Endothelial cell of umbilical vein (primary cell): ENCODE data around the gene PRDM16. TPM values are rescaled to one million over a fixed set of nuclear protein-coding genes. Genes with fewer than 3 reads are reported as not detected.

Experiments used
- BruUV-seq: library from RNA; stranded (reverse); fragments of 400-500 nt; replicated peaks from 2 replicates; lab custom pipeline; 2021; lab: Mats Ljungman, UMichigan
- CTCF ChIA-PET: fragments of 300-600, 350-600 bp; sonication (Branson Sonifier 250); formaldehyde crosslinking; loops from one replicate; lab custom pipeline; 2021; ENCODE audit warnings: antibody characterized with exemption, inconsistent platforms; lab: Charles Lee
- POLR2A ChIA-PET: fragments of 300-600, 350-600 bp; sonication (Branson Sonifier 250); formaldehyde crosslinking; loops from one replicate; lab custom pipeline; 2021; ENCODE audit warnings: antibody characterized with exemption, inconsistent platforms; lab: Charles Lee
- DNase-seq: peaks from one replicate; pipeline ENCODE4 v3.0.0-alpha.2; 2011; ENCODE audit warnings: low read depth, low spot score
- FAIRE-seq: peaks from 2 replicates; lab custom pipeline; 2011; peaks lifted over from hg19 to GRCh38; lab: Jason Lieb, UNC
- H2AFZ ChIP-seq: 2 replicates; pipeline ENCODE4 v1.6.0; 2012; ENCODE audit warnings: low read depth, low read length, control low read depth, inconsistent platforms
- H3K27ac ChIP-seq: 2 replicates; pipeline ENCODE4 v1.5.1; 2011; ENCODE audit warnings: low read depth, mild to moderate bottlenecking, control low read depth, low read length, moderate library complexity; ENCODE audit not compliant: insufficient read depth
- H3K27me3 ChIP-seq, 2 experiments: 2 replicates each; pipeline versions ENCODE4 v1.6.0 to v1.6.1; 2011; ENCODE audit warnings: low read length in 2 of 2, mixed read lengths in 1 of 2; ENCODE audit not compliant: control insufficient read depth in 2 of 2, insufficient read depth in 2 of 2
- H3K36me3 ChIP-seq, 2 experiments: 2 replicates in 1 of 2; 3 replicates in 1 of 2; pipeline ENCODE4 v1.5.1; 2011; ENCODE audit warnings: low read length in 2 of 2, mild to moderate bottlenecking in 1 of 2, moderate library complexity in 1 of 2; ENCODE audit not compliant: control insufficient read depth in 2 of 2, insufficient read depth in 2 of 2; ENCODE audit errors: extremely low read depth in 1 of 2
- H3K4me1 ChIP-seq: 3 replicates; pipeline ENCODE4 v1.5.1; 2011; ENCODE audit warnings: mild to moderate bottlenecking, low read length; ENCODE audit not compliant: control insufficient read depth, insufficient read depth; ENCODE audit errors: extremely low read depth
- H3K4me2 ChIP-seq: 2 replicates; pipeline ENCODE4 v1.6.1; 2011; ENCODE audit warnings: low read length, control low read depth, mixed read lengths; ENCODE audit not compliant: insufficient read depth
- H3K4me3 ChIP-seq, 3 experiments: fragments of 200-600 bp in 1 of 3; sonication (generic), shearing (Covaris generic) in 1 of 3; replicated peaks in 1 of 3; 2 replicates each; pipeline ENCODE4 v1.5.1; 2011 to 2016; ENCODE audit warnings: control low read depth in 3 of 3, low read length in 3 of 3, mild to moderate bottlenecking in 2 of 3, inconsistent platforms in 1 of 3, low read depth in 1 of 3, moderate library complexity in 1 of 3; ENCODE audit not compliant: insufficient read depth in 1 of 3
- H3K79me2 ChIP-seq: 2 replicates; pipeline ENCODE4 v1.6.0; 2012; ENCODE audit warnings: low read length, inconsistent platforms; ENCODE audit not compliant: control insufficient read depth, insufficient read depth
- H3K9ac ChIP-seq: replicated peaks from 2 replicates; pipeline ENCODE3; 2011; ENCODE audit warnings: low read length, control low read depth; ENCODE audit not compliant: insufficient read depth; ENCODE audit errors: extremely low read depth
- H3K9me1 ChIP-seq: replicated peaks from 3 replicates; pipeline ENCODE4 v1.6.0; 2011; ENCODE audit warnings: mild to moderate bottlenecking, low read length; ENCODE audit not compliant: control insufficient read depth, insufficient read depth; ENCODE audit errors: extremely low read depth
- H3K9me3 ChIP-seq: replicated peaks from 2 replicates; pipeline ENCODE4 v1.5.1; 2012; ENCODE audit warnings: low read length, inconsistent platforms; ENCODE audit not compliant: control insufficient read depth, insufficient read depth
- H4K20me1 ChIP-seq: replicated peaks from 2 replicates; pipeline ENCODE3; 2011; ENCODE audit warnings: mild to moderate bottlenecking, low read length; ENCODE audit not compliant: control insufficient read depth, insufficient read depth; ENCODE audit errors: extremely low read depth
- EZH2 ChIP-seq: IDR thresholded peaks from 2 replicates; pipeline ENCODE4 v1.6.1; 2012; ENCODE audit warnings: borderline replicate concordance, low read depth, mild to moderate bottlenecking, moderate library complexity, low read length, inconsistent platforms; ENCODE audit not compliant: severe bottlenecking
- FOS ChIP-seq: IDR thresholded peaks from 2 replicates; pipeline ENCODE4 v1.6.1; 2011; ENCODE audit warnings: mild to moderate bottlenecking, low read length, moderate library complexity, borderline replicate concordance; ENCODE audit not compliant: insufficient read depth
- GATA2 ChIP-seq: IDR thresholded peaks from 2 replicates; pipeline ENCODE4 v1.7.0; 2011; ENCODE audit warnings: low read depth, mild to moderate bottlenecking, moderate library complexity, mixed read lengths, low read length; ENCODE audit not compliant: insufficient read length, insufficient read depth
- JUN ChIP-seq: IDR thresholded peaks from 2 replicates; pipeline ENCODE4 v1.6.1; 2011; ENCODE audit warnings: borderline replicate concordance, low read depth; ENCODE audit not compliant: insufficient read length, insufficient read depth
- MAX ChIP-seq: IDR thresholded peaks from 2 replicates; pipeline ENCODE4 v1.6.1; 2011; ENCODE audit not compliant: insufficient read depth, insufficient read length
- MYC ChIP-seq: IDR thresholded peaks from one replicate; pipeline ENCODE4 v1.6.1; 2011; ENCODE audit warnings: mild to moderate bottlenecking, low read depth, low read length
- POLR2A ChIP-seq: IDR thresholded peaks from 2 replicates; pipeline ENCODE4 v1.6.1; 2012; ENCODE audit warnings: low read depth, mild to moderate bottlenecking, control low read depth, low read length
- POLR2AphosphoS5 ChIP-seq: IDR thresholded peaks from 2 replicates; pipeline ENCODE4 v1.6.1; 2012; ENCODE audit warnings: low read depth, mild to moderate bottlenecking, control low read depth, low read length, moderate library complexity; ENCODE audit not compliant: insufficient read depth
- dilution Hi-C: fragments of 300-500 bp; cut with MboI; formaldehyde crosslinking; loops from one replicate; pipeline ENCODE4 v1.15.0; 2019; ENCODE audit warnings: low sequenced_read_pairs; ENCODE audit not compliant: extremely low pct_ligation_motif_present
- intact Hi-C: fragments of 100-400 bp; cut with micrococcal nuclease; formaldehyde crosslinking; loops from one replicate; pipeline ENCODE4 v1.10.0; 2022
- polyA plus RNA-seq, 4 experiments: library from polyadenylated mRNA; depleted of rRNA in 3 of 4; stranded (reverse) in 3 of 4; unstranded in 1 of 4; fragments of >200 nt; gene quantifications; 2 replicates each; pipeline versions ENCODE4 v1.2.1 to v1.2.3, GENCODE V29; 2011 to 2012; ENCODE audit warnings: missing spikeins in 1 of 4
- total RNA-seq: library from RNA; stranded (reverse); gene quantifications from 2 replicates; pipeline ENCODE4 v1.2.3, GENCODE V29; 2021
- TF ChIP-seq, protein P1 (sequence below), 2 donors: IDR thresholded peaks; 1 replicate in 1 of 2; 2 replicates in 1 of 2; pipeline ENCODE4 v1.5.1; 2011; ENCODE audit warnings: low read length in 2 of 2, mild to moderate bottlenecking in 2 of 2, moderate library complexity in 2 of 2, control low read depth in 1 of 2, inconsistent platforms in 1 of 2, low read depth in 1 of 2; ENCODE audit not compliant: insufficient read depth in 1 of 2; ENCODE audit errors: extremely low read depth in 1 of 2

PRDM16 gene
- total and polyA plus RNA-seq, 2 donors (not counting 3 experiments of a cell fraction or from before 2014, with no cell fraction given), result not detected

- H3K27ac ChIP-seq, result no peak overlapping the region
- no peak for FAIRE-seq
- H3K36me3 ChIP-seq, result no peaks in the 10 kb centered on the region
- H3K9ac ChIP-seq, result no peak overlapping the region
- no peak overlapping the region for H2AFZ ChIP-seq
- intact Hi-C loops (no loop called here), dilution Hi-C loops (no loop called here)
- no peaks in the 10 kb centered on the region for H3K4me1 ChIP-seq
- H3K9me1 ChIP-seq, result no peaks in the 10 kb centered on the region
- no peaks in the 10 kb centered on the region for H3K27me3 ChIP-seq
- no peak for TF ChIP-seq JUN
- TF ChIP-seq, protein P1, sequence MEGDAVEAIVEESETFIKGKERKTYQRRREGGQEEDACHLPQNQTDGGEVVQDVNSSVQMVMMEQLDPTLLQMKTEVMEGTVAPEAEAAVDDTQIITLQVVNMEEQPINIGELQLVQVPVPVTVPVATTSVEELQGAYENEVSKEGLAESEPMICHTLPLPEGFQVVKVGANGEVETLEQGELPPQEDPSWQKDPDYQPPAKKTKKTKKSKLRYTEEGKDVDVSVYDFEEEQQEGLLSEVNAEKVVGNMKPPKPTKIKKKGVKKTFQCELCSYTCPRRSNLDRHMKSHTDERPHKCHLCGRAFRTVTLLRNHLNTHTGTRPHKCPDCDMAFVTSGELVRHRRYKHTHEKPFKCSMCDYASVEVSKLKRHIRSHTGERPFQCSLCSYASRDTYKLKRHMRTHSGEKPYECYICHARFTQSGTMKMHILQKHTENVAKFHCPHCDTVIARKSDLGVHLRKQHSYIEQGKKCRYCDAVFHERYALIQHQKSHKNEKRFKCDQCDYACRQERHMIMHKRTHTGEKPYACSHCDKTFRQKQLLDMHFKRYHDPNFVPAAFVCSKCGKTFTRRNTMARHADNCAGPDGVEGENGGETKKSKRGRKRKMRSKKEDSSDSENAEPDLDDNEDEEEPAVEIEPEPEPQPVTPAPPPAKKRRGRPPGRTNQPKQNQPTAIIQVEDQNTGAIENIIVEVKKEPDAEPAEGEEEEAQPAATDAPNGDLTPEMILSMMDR (IDR thresholded peaks at IDR 0.05; ENCODE audit: extremely low read depth in 1 of 2, insufficient read depth in 1 of 2, low read depth in 1 of 2, low read length in 2 of 2), result no peak
- TF ChIP-seq FOS, result no peak
- no peak for TF ChIP-seq POLR2AphosphoS5
- TF ChIP-seq GATA2, result no peak
- no peak for TF ChIP-seq EZH2
- TF ChIP-seq POLR2A, result no peak
- TF ChIP-seq MYC, result no peak
- no peak for TF ChIP-seq MAX
- DNase-seq, result no peak
- H3K4me3 ChIP-seq, result no peak overlapping the region
- POLR2A ChIA-PET, result no interaction called here
- no TSS peak for BruUV-seq
- no peaks in the 10 kb centered on the region for H3K79me2 ChIP-seq
- no peak overlapping the region for H3K4me2 ChIP-seq
- no peaks in the 10 kb centered on the region for H4K20me1 ChIP-seq
- CTCF ChIA-PET, result no interaction called here
- H3K9me3 ChIP-seq, result no peaks in the 10 kb centered on the region
Observed at GRCh38 chr1:3279182-3279470, 210.1 kb downstream of the PRDM16 start.
